PC-3 (cell line): ENCODE data around the gene PPP1R36. TPM values are rescaled to one million over a fixed set of nuclear protein-coding genes. Genes with fewer than 3 reads are reported as not detected.
A peak's percentile ranks its signal among the peaks of the same experiment; 100 is the strongest.

Experiments
- ATAC-seq: fragments of 200-7000 bp; cut with Tn5 transposase; 2 replicates; pipeline ENCODE4 v1.9.1; 2020; ENCODE audit warnings: mild to moderate bottlenecking, moderate library complexity
- BruUV-seq: library from RNA; stranded (reverse); fragments of 400-500 nt; replicated peaks from 2 replicates; lab custom pipeline; 2021; lab: Mats Ljungman, UMichigan
- CTCF ChIA-PET: fragments of 300-600 bp; sonication (Branson Sonifier 250); formaldehyde crosslinking; loops from one replicate; lab custom pipeline; 2022; ENCODE audit warnings: antibody characterized with exemption; lab: Charles Lee
- POLR2A ChIA-PET: fragments of 300-600 bp; sonication (Branson Sonifier 250); formaldehyde crosslinking; loops from one replicate; lab custom pipeline; 2022; ENCODE audit warnings: antibody characterized with exemption; ENCODE audit not compliant: unreplicated experiment; lab: Charles Lee
- DNase-seq: peaks from one replicate; pipeline ENCODE4 v3.0.0-alpha.2; 2015
- H2AFZ ChIP-seq: fragments of 300-600 bp; sonication (generic); 2 replicates; pipeline ENCODE4 v1.6.0; 2016; ENCODE audit warnings: antibody characterized with exemption, low read length
- H3F3A ChIP-seq: fragments of 300-600 bp; sonication (generic); one replicate; pipeline ENCODE4 v1.6.0; 2017; ENCODE audit warnings: antibody characterized with exemption, low read length, control low read depth, mild to moderate bottlenecking; ENCODE audit not compliant: unreplicated experiment
- H3K27ac ChIP-seq: fragments of 300-600 bp; sonication (generic); 2 replicates; pipeline ENCODE4 v1.5.1; 2016; ENCODE audit warnings: mild to moderate bottlenecking, low read length
- H3K27me3 ChIP-seq: fragments of 300-600 bp; sonication (generic); 2 replicates; pipeline ENCODE4 v1.6.1; 2016; ENCODE audit warnings: low read length, mixed read lengths
- H3K36me3 ChIP-seq: fragments of 300-600 bp; sonication (generic); 2 replicates; pipeline ENCODE4 v1.6.1; 2016; ENCODE audit warnings: low read depth, mixed run types, low read length, mixed read lengths
- H3K4me1 ChIP-seq: fragments of 300-600 bp; sonication (generic); 2 replicates; pipeline ENCODE4 v1.5.1; 2016; ENCODE audit warnings: low read length; ENCODE audit not compliant: insufficient read depth
- H3K4me2 ChIP-seq: fragments of 300-600 bp; sonication (generic); 2 replicates; pipeline ENCODE4 v1.6.0; 2016; ENCODE audit warnings: low read length
- H3K4me3 ChIP-seq: fragments of 300-600 bp; sonication (generic); 2 replicates; pipeline ENCODE4 v1.5.1; 2016; ENCODE audit warnings: mild to moderate bottlenecking, low read length, mixed read lengths
- H3K79me2 ChIP-seq: fragments of 300-600 bp; sonication (generic); 2 replicates; pipeline ENCODE4 v1.6.1; 2017; ENCODE audit warnings: low read length, mixed read lengths
- H3K9ac ChIP-seq: fragments of 300-600 bp; sonication (generic); 2 replicates; pipeline ENCODE4 v1.6.0; 2016; ENCODE audit warnings: mild to moderate bottlenecking, low read length
- H3K9me2 ChIP-seq: fragments of 300-600 bp; sonication (generic); replicated peaks from 2 replicates; pipeline ENCODE4 v1.6.1; 2016; ENCODE audit warnings: mixed run types, low read length, mixed read lengths
- H3K9me3 ChIP-seq: fragments of 300-600 bp; sonication (generic); 2 replicates; pipeline ENCODE4 v1.6.1; 2016; ENCODE audit warnings: low read length, mixed read lengths
- H4K20me1 ChIP-seq: fragments of 300-600 bp; sonication (generic); 2 replicates; pipeline ENCODE4 v1.6.1; 2016; ENCODE audit warnings: low read length, mixed read lengths
- CTCF ChIP-seq: fragments of 300-600 bp; sonication (generic); conservative IDR thresholded peaks from 2 replicates; pipeline ENCODE4 v1.5.1; 2017; ENCODE audit warnings: antibody characterized with exemption, low read depth, mild to moderate bottlenecking, low read length
- EZH2 ChIP-seq: fragments of 300-600 bp; sonication (generic); IDR thresholded peaks from one replicate; pipeline ENCODE4 v1.6.1; 2017; ENCODE audit warnings: antibody characterized with exemption, mild to moderate bottlenecking, low read length; ENCODE audit not compliant: unreplicated experiment
- EZH2phosphoT487 ChIP-seq: fragments of 300-600 bp; sonication (generic); IDR thresholded peaks from 2 replicates; pipeline ENCODE4 v1.6.1; 2018; ENCODE audit warnings: mild to moderate bottlenecking, antibody characterized with exemption, low read length, borderline replicate concordance
- intact Hi-C: fragments of 100-400 bp; cut with micrococcal nuclease; formaldehyde crosslinking; loops from 2 replicates; pipeline ENCODE4 v1.9.0; 2023
- total RNA-seq: library from RNA; depleted of rRNA; stranded (reverse); fragments of >200 nt; gene quantifications from 2 replicates; pipeline ENCODE4 v1.2.3, GENCODE V29; 2014

The PPP1R36 gene
- total RNA-seq, 1 experiment from 2014 or later: 0.26 TPM

- BruUV-seq: no TSS peak
- no peak overlapping the region for H3K9ac ChIP-seq
- peak overlapping the region; percentile 71 for H3K4me2 ChIP-seq
- H2AFZ ChIP-seq: no peak overlapping the region
- peak overlapping the region; percentile 73 for H3K27ac ChIP-seq
- peak; percentile 95 for ATAC-seq
- H3K4me1 ChIP-seq: peaks cover 9% of the 10 kb centered on the region
- no peaks in the 10 kb centered on the region for H3K27me3 ChIP-seq
- H3K36me3 ChIP-seq: peaks cover 36% of the 10 kb centered on the region
- POLR2A ChIA-PET: interaction anchor here (0.6 to 0.7 kb wide), 3 partner anchors 17 to 178 kb away, joined by 3 to 5 read pairs (median 4); no protein-coding TSS in a partner anchor
- H4K20me1 ChIP-seq: peaks cover 46% of the 10 kb centered on the region
- H3K4me3 ChIP-seq: no peak overlapping the region; the same call in 1 of the 2 replicates
- H3F3A ChIP-seq: peaks cover 4% of the 10 kb centered on the region
- CTCF ChIA-PET: interaction anchor here (0.6 to 0.7 kb wide), 5 partner anchors 10 to 481 kb away, joined by 3 to 10 read pairs (median 6); no protein-coding TSS in a partner anchor
- H3K79me2 ChIP-seq: peaks cover 77% of the 10 kb centered on the region
- DNase-seq: peak; percentile 76
- no peaks in the 10 kb centered on the region for H3K9me2 ChIP-seq
- H3K9me3 ChIP-seq: no peaks in the 10 kb centered on the region
- TF ChIP-seq CTCF: no peak
- intact Hi-C loops: loop anchor here (1.0 to 2.0 kb wide), 2 partner anchors 10 to 14 kb away; no protein-coding TSS in a partner anchor
Observed at GRCh38 chr14:64520699-64521098, 29.1 kb upstream of the PPP1R36 start.

GRCh38 chr14:64522591-64523355 lies 27.0 kb upstream of the PPP1R36 start:
- Histone ChIP-seq H3K9ac (no peak overlapping the region), H2AFZ (no peak overlapping the region), H3K9me3 (no peaks in the 10 kb centered on the region), H3F3A (peaks cover 4% of the 10 kb centered on the region), H3K9me2 (no peaks in the 10 kb centered on the region), H3K4me1 (peaks cover 9% of the 10 kb centered on the region), H3K4me3 (no peak overlapping the region), H3K79me2 (peaks cover 58% of the 10 kb centered on the region), H4K20me1 (peaks cover 33% of the 10 kb centered on the region), H3K4me2 (no peak overlapping the region), H3K27ac (no peak overlapping the region), H3K36me3 (peaks cover 33% of the 10 kb centered on the region), H3K27me3 (no peaks in the 10 kb centered on the region)
- TSS peak; percentile 18 for BruUV-seq
- no peak for TF ChIP-seq CTCF
- no peak for TF ChIP-seq EZH2phosphoT487
- no peak for TF ChIP-seq EZH2
- ChIA-PET CTCF (no interaction called here), POLR2A (no interaction called here)
- intact Hi-C loops: no loop called here
- ATAC-seq: no peak
- DNase-seq: no peak

- peaks cover 33% of the 10 kb centered on the region for H3K79me2 ChIP-seq
- CTCF ChIA-PET: no interaction called here
Observed at GRCh38 chr14:64525354-64525753, 24.4 kb upstream of the PPP1R36 start.

More at GRCh38 chr14:64525354-64525753, 24.4 kb upstream of the PPP1R36 start:
- H3K36me3 ChIP-seq: peaks cover 33% of the 10 kb centered on the region
- H3K4me2 ChIP-seq: no peak overlapping the region
- BruUV-seq: no TSS peak
- no peak for DNase-seq
- H3K9me2 ChIP-seq: no peaks in the 10 kb centered on the region
- H2AFZ ChIP-seq: no peak overlapping the region
- no peak for TF ChIP-seq EZH2phosphoT487
- no peak for TF ChIP-seq EZH2
- TF ChIP-seq CTCF: no peak
- ATAC-seq: no peak
- H3K9me3 ChIP-seq: no peaks in the 10 kb centered on the region
- H3K4me1 ChIP-seq: peaks cover 23% of the 10 kb centered on the region
- H3K4me3 ChIP-seq: no peak overlapping the region
- H3K27ac ChIP-seq: no peak overlapping the region
- POLR2A ChIA-PET: no interaction called here
- H3K9ac ChIP-seq: no peak overlapping the region
- no peaks in the 10 kb centered on the region for H3K27me3 ChIP-seq
- peaks cover under 1% of the 10 kb centered on the region for H3F3A ChIP-seq
- H4K20me1 ChIP-seq: peaks cover 22% of the 10 kb centered on the region
- intact Hi-C loops: no loop called here
